Neural progenitor cell (in vitro differentiated cells): ENCODE measurements around the gene ARNT2. TPM values are rescaled to one million over a fixed set of nuclear protein-coding genes. Genes with fewer than 3 reads are reported as not detected.

ENCODE experiments used
- DNase-seq: peaks from one replicate; pipeline ENCODE4 v3.0.0-alpha.2; 2016; ENCODE audit warnings: low spot score
- H2AFZ ChIP-seq: fragments of 200-600 bp; sonication (generic); replicated peaks from 2 replicates; pipeline ENCODE4 v1.6.1; 2016; ENCODE audit warnings: antibody characterized with exemption
- H3F3A ChIP-seq: fragments of 200-600 bp; sonication (generic); 2 replicates; pipeline ENCODE4 v1.6.1; 2016; ENCODE audit warnings: antibody characterized with exemption, low read depth
- H3K27ac ChIP-seq: fragments of 200-600 bp; sonication (generic); 2 replicates; pipeline ENCODE4 v1.5.1; 2016; ENCODE audit warnings: mild to moderate bottlenecking
- H3K27me3 ChIP-seq: fragments of 200-600 bp; sonication (generic); 2 replicates; pipeline ENCODE4 v1.6.1; 2016; ENCODE audit warnings: mild to moderate bottlenecking, moderate library complexity
- H3K36me3 ChIP-seq: fragments of 200-600 bp; sonication (generic); 2 replicates; pipeline ENCODE4 v1.5.1; 2016
- H3K4me1 ChIP-seq: fragments of 200-600 bp; sonication (generic); 2 replicates; pipeline ENCODE4 v1.6.1; 2016; ENCODE audit warnings: mixed run types
- H3K4me2 ChIP-seq: fragments of 200-600 bp; sonication (generic); 2 replicates; pipeline ENCODE4 v1.6.1; 2016
- H3K4me3 ChIP-seq: fragments of 200-600 bp; sonication (generic); 2 replicates; pipeline ENCODE4 v1.5.1; 2016
- H3K79me2 ChIP-seq: fragments of 200-600 bp; sonication (generic); 2 replicates; pipeline ENCODE4 v1.6.1; 2016; ENCODE audit warnings: low read depth
- H3K9ac ChIP-seq: fragments of 200-600 bp; sonication (generic); 2 replicates; pipeline ENCODE4 v1.6.1; 2016
- H3K9me3 ChIP-seq: fragments of 200-600 bp; sonication (generic); 2 replicates; pipeline ENCODE4 v1.5.1; 2016; ENCODE audit warnings: low read depth
- H4K20me1 ChIP-seq: fragments of 200-600 bp; sonication (generic); 2 replicates; pipeline ENCODE4 v1.6.1; 2016; ENCODE audit warnings: low read depth
- H3K27ac Mint-ChIP-seq: 3 replicates; pipeline ENCODE4 v1.8.0; 2021; ENCODE audit warnings: mixed read lengths
- H3K27me3 Mint-ChIP-seq: 2 replicates; pipeline ENCODE4 v1.8.0; 2022; ENCODE audit warnings: low read depth, mild to moderate bottlenecking, inconsistent platforms, moderate library complexity, mixed read lengths; ENCODE audit not compliant: insufficient read depth
- H3K36me3 Mint-ChIP-seq: 3 replicates; pipeline ENCODE4 v1.8.0; 2021; ENCODE audit warnings: mixed read lengths
- H3K4me1 Mint-ChIP-seq: 3 replicates; pipeline ENCODE4 v1.8.0; 2021; ENCODE audit warnings: mixed read lengths
- H3K4me3 Mint-ChIP-seq: 3 replicates; pipeline ENCODE4 v1.8.0; 2021; ENCODE audit warnings: mild to moderate bottlenecking, moderate library complexity, mixed read lengths
- H3K9me3 Mint-ChIP-seq: 3 replicates; pipeline ENCODE4 v1.8.0; 2020; ENCODE audit warnings: mixed read lengths
- EZH2 ChIP-seq: fragments of 200-600 bp; sonication (generic); IDR thresholded peaks from 2 replicates; pipeline ENCODE4 v1.6.1; 2017; ENCODE audit warnings: antibody characterized with exemption, mild to moderate bottlenecking, moderate library complexity
- EZH2phosphoT487 ChIP-seq: fragments of 200-600 bp; sonication (generic); IDR thresholded peaks from 2 replicates; pipeline ENCODE4 v1.6.1; 2017; ENCODE audit warnings: antibody characterized with exemption
- total RNA-seq: library from RNA; depleted of rRNA; stranded (reverse); fragments of >200 nt; gene quantifications from 2 replicates; pipeline ENCODE4 v1.2.3, GENCODE V29; 2015; ENCODE audit warnings: low replicate concordance
- TF ChIP-seq, protein P1 (sequence below): fragments of 200-600 bp; sonication (generic); IDR thresholded peaks from 2 replicates; pipeline ENCODE4 v1.5.1; 2017; ENCODE audit warnings: antibody characterized with exemption, mild to moderate bottlenecking

Gene ARNT2
- total RNA-seq, 1 donor from 2014 or later, result 15.7 TPM

DNA sequence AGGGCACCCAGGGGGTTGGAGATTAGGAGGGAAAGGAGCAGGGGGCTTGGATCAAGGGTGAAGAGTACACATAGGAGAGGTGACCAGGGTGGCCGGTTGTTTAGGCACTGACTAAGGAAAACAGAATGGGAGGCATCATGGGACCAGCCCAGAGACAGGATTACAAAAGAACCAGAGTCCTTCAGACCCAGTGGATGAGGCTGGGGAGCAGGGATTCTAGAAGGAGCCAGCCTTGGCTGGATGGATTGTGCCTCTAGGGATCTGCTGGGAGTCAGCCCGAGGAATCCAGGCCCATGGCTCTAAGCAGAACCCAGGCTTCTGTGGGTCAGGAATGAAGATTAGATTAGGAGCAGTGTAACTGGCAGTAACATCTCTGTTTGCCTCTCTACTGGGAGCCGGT, 98.6 kb downstream of the ARNT2 start:
- H2AFZ ChIP-seq, result no peak overlapping the region
- H3K27me3 ChIP-seq, result no peaks in the 10 kb centered on the region
- no peaks in the 10 kb centered on the region for H3K36me3 ChIP-seq
- H3K79me2 ChIP-seq, result no peaks in the 10 kb centered on the region
- peaks cover 2% of the 10 kb centered on the region for H3K4me1 Mint-ChIP-seq
- H3K36me3 Mint-ChIP-seq, result peaks cover 10% of the 10 kb centered on the region
- H3K9me3 Mint-ChIP-seq, result no peaks in the 10 kb centered on the region
- peaks cover 14% of the 10 kb centered on the region for H3K4me1 ChIP-seq
- H4K20me1 ChIP-seq, result no peaks in the 10 kb centered on the region
- no peak overlapping the region for H3K27ac ChIP-seq
- H3K27me3 Mint-ChIP-seq, result no peaks in the 10 kb centered on the region
- no peak overlapping the region for H3K4me2 ChIP-seq
- no peaks in the 10 kb centered on the region for H3F3A ChIP-seq
- TF ChIP-seq EZH2phosphoT487, result no peak
- TF ChIP-seq, protein P1, sequence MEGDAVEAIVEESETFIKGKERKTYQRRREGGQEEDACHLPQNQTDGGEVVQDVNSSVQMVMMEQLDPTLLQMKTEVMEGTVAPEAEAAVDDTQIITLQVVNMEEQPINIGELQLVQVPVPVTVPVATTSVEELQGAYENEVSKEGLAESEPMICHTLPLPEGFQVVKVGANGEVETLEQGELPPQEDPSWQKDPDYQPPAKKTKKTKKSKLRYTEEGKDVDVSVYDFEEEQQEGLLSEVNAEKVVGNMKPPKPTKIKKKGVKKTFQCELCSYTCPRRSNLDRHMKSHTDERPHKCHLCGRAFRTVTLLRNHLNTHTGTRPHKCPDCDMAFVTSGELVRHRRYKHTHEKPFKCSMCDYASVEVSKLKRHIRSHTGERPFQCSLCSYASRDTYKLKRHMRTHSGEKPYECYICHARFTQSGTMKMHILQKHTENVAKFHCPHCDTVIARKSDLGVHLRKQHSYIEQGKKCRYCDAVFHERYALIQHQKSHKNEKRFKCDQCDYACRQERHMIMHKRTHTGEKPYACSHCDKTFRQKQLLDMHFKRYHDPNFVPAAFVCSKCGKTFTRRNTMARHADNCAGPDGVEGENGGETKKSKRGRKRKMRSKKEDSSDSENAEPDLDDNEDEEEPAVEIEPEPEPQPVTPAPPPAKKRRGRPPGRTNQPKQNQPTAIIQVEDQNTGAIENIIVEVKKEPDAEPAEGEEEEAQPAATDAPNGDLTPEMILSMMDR, result no peak
- no peak for TF ChIP-seq EZH2
- H3K9me3 ChIP-seq, result no peaks in the 10 kb centered on the region
- H3K9ac ChIP-seq, result no peak overlapping the region
- no peak overlapping the region for H3K4me3 ChIP-seq
- DNase-seq, result no peak
- no peak overlapping the region for H3K27ac Mint-ChIP-seq
- no peak overlapping the region for H3K4me3 Mint-ChIP-seq

DNA sequence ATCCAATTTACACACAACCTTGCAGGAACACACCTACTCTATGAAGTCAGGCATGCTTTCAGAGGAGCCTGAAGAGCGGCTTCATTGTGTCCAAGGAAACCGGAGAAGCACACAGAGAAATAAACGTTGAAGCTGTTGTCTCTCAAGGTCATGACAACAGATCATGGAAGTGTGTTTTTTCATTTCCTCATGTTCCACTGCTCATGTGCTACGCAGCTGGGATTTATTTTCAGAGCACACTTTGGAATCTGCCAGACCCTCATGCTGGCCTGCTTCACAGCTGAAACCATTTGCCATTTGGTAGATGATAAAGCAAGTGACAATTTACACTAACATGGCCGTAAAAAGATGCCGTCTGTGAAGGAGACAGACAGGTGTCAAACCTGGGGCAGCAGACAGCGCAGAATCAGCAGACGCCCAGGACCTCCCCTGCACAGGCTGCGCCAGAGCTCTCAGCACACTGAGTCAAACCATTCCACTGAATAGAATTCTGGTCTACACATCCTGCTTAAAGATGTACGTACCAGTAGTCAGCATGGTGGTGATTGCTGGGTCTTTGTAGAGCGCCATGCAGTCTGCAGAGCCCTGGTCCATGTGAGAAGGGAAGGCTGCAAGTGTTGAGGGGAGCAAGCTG, 99.3 kb downstream of the ARNT2 start:
- H3K9me3 ChIP-seq, result no peaks in the 10 kb centered on the region
- TF ChIP-seq, protein P1, result no peak
- TF ChIP-seq EZH2phosphoT487, result no peak
- TF ChIP-seq EZH2, result no peak
- H3K27ac ChIP-seq, result no peak overlapping the region
- no peak overlapping the region for H3K4me3 ChIP-seq
- no peak for DNase-seq
- H3K4me1 Mint-ChIP-seq, result peaks cover 2% of the 10 kb centered on the region
- H3K27me3 Mint-ChIP-seq, result no peaks in the 10 kb centered on the region
- H3K9ac ChIP-seq, result no peak overlapping the region
- H2AFZ ChIP-seq, result no peak overlapping the region
- no peaks in the 10 kb centered on the region for H3K79me2 ChIP-seq
- no peak overlapping the region for H3K4me3 Mint-ChIP-seq
- peaks cover 10% of the 10 kb centered on the region for H3K36me3 Mint-ChIP-seq
- no peaks in the 10 kb centered on the region for H3F3A ChIP-seq
- H3K4me2 ChIP-seq, result no peak overlapping the region
- no peaks in the 10 kb centered on the region for H3K36me3 ChIP-seq
- H3K27me3 ChIP-seq, result no peaks in the 10 kb centered on the region
- H3K4me1 ChIP-seq, result peaks cover 14% of the 10 kb centered on the region
- no peak overlapping the region for H3K27ac Mint-ChIP-seq
- no peaks in the 10 kb centered on the region for H3K9me3 Mint-ChIP-seq
- no peaks in the 10 kb centered on the region for H4K20me1 ChIP-seq

DNA sequence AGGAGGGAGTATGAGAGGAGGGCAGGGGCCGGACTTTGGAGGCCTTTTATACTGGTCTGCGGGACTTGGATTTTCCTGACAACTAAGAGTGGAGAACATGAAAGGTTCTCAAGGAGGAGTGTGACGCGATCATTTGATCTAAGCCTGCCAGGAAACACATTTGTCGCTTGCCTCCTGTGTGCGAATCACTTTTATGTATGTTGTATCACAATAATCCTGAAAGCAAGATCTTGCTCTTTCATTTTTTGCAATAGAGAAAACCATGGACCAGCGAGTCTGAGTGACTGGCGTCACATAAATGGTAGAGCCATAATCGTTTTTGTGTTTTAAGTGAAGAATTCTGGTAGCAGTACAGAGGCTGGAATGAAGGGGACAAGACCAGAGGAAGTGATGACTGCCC, 100.7 kb downstream of the ARNT2 start:
- H3F3A ChIP-seq, result no peaks in the 10 kb centered on the region
- TF ChIP-seq, protein P1, result no peak
- TF ChIP-seq EZH2phosphoT487, result no peak
- no peak for TF ChIP-seq EZH2

More for the DNA sequence above, 100.7 kb downstream of the ARNT2 start:
- H3K4me1 ChIP-seq, result peaks cover 10% of the 10 kb centered on the region
- H3K9ac ChIP-seq, result no peak overlapping the region
- no peaks in the 10 kb centered on the region for H3K27me3 ChIP-seq
- no peak overlapping the region for H3K27ac ChIP-seq
- no peaks in the 10 kb centered on the region for H3K79me2 ChIP-seq
- DNase-seq, result no peak
- no peaks in the 10 kb centered on the region for H3K4me1 Mint-ChIP-seq
- H3K36me3 Mint-ChIP-seq, result peaks cover 14% of the 10 kb centered on the region
- no peak overlapping the region for H3K4me2 ChIP-seq
- H3K9me3 Mint-ChIP-seq, result no peaks in the 10 kb centered on the region
- H3K4me3 ChIP-seq, result no peak overlapping the region
- no peak overlapping the region for H3K4me3 Mint-ChIP-seq
- no peaks in the 10 kb centered on the region for H3K36me3 ChIP-seq
- H2AFZ ChIP-seq, result no peak overlapping the region
- no peak overlapping the region for H3K27ac Mint-ChIP-seq
- H3K27me3 Mint-ChIP-seq, result no peaks in the 10 kb centered on the region
- H3K9me3 ChIP-seq, result no peaks in the 10 kb centered on the region
- H4K20me1 ChIP-seq, result no peaks in the 10 kb centered on the region
